Esophagus squamous epithelium (tissue), 5 donors: Measurements from ENCODE around the gene FAM193B. TPM values are rescaled to one million over a fixed set of nuclear protein-coding genes. Genes with fewer than 3 reads are reported as not detected.

Experiments
- DNase-seq: peaks from one replicate; lab custom pipeline; 2025; lab: John Stamatoyannopoulos, UW
- H3K27ac ChIP-seq, 4 donors: fragments of 200-600 bp; sonication (generic); one replicate each; pipeline ENCODE4 v1.5.1; 2016 to 2019; ENCODE audit warnings: mild to moderate bottlenecking in 1 of 4
- H3K27me3 ChIP-seq, 4 donors: fragments of 200-600 bp; sonication (generic); 1 replicate in 3 of 4; 2 replicates in 1 of 4; pipeline versions ENCODE4 v1.5.1 to v1.6.0; 2017 to 2021; ENCODE audit warnings: antibody characterized with exemption in 1 of 4
- H3K36me3 ChIP-seq, 3 donors: fragments of 200-600 bp; sonication (generic); one replicate each; pipeline ENCODE4 v1.5.1; 2016 to 2019
- H3K4me1 ChIP-seq, 3 donors: fragments of 200-600 bp; sonication (generic); one replicate each; pipeline ENCODE4 v1.5.1; 2017 to 2019
- H3K4me3 ChIP-seq, 4 donors: fragments of 200-600 bp; sonication (generic); 1 replicate in 3 of 4; 2 replicates in 1 of 4; pipeline ENCODE4 v1.5.1; 2016 to 2019; ENCODE audit warnings: mild to moderate bottlenecking in 2 of 4, moderate library complexity in 1 of 4
- H3K9me3 ChIP-seq, 3 donors: fragments of 200-600 bp; sonication (generic); one replicate each; pipeline ENCODE4 v1.5.1; 2016 to 2019
- POLR2A ChIP-seq, 4 donors: fragments of 450-650 bp; IDR thresholded peaks; one replicate each; pipeline ENCODE4 v1.6.1; 2017; ENCODE audit warnings: antibody characterized with exemption in 4 of 4, mild to moderate bottlenecking in 4 of 4, moderate library complexity in 3 of 4
- WGBS, 2 donors: methylation state at CpG; one replicate each; pipeline ENCODE4 v1.1.5; 2018; 5-methylcytosine and 5-hydroxymethylcytosine counted together
- intact Hi-C: fragments of 100-400 bp; cut with DNase I; formaldehyde crosslinking; loops from one replicate; pipeline ENCODE4 v1.15.0; 2022
- total RNA-seq, 4 donors: library from RNA; depleted of rRNA; stranded (reverse); fragments of >200 nt; gene quantifications; one replicate each; pipeline ENCODE4 v1.1.0, GENCODE V29; 2016
- TF ChIP-seq, protein P1 (sequence below), 6 experiments: fragments of 450-650 bp in 4 of 6; fragments of 200-600 bp in 2 of 6; sonication (generic) in 2 of 6; IDR thresholded peaks; one replicate each; pipeline ENCODE4 v1.5.1; 2016 to 2019; ENCODE audit warnings: antibody characterized with exemption in 6 of 6, mild to moderate bottlenecking in 4 of 6, moderate library complexity in 4 of 6
- donor health status: DM: yes; HTN: yes; CAD: no.

The FAM193B gene
- total RNA-seq, 4 donors from 2014 or later, result 28.5 to 52.1 (median 41.9) TPM

GRCh38 chr5:177484902-177485549 lies 69.3 kb downstream of the FAM193B start:
- DNase-seq, result no peak
- peaks cover 0 to 25% (median 2%) of the 10 kb centered on the region in 3 donors for H3K4me1 ChIP-seq
- peak overlapping the region in 1 of 4 donors; percentile 19 for H3K27ac ChIP-seq
- H3K4me3 ChIP-seq, result no peak overlapping the region
- intact Hi-C loops, result no loop called here
- H3K27me3 ChIP-seq, result no peaks in the 10 kb centered on the region
- H3K36me3 ChIP-seq, result peaks cover 15 to 76% (median 24%) of the 10 kb centered on the region in 3 donors
- WGBS, 2 donors, result 74 to 79% methylated on average over 7 to 12 of the region's 13 CpGs
- H3K9me3 ChIP-seq, result no peaks in the 10 kb centered on the region
- TF ChIP-seq, protein P1, sequence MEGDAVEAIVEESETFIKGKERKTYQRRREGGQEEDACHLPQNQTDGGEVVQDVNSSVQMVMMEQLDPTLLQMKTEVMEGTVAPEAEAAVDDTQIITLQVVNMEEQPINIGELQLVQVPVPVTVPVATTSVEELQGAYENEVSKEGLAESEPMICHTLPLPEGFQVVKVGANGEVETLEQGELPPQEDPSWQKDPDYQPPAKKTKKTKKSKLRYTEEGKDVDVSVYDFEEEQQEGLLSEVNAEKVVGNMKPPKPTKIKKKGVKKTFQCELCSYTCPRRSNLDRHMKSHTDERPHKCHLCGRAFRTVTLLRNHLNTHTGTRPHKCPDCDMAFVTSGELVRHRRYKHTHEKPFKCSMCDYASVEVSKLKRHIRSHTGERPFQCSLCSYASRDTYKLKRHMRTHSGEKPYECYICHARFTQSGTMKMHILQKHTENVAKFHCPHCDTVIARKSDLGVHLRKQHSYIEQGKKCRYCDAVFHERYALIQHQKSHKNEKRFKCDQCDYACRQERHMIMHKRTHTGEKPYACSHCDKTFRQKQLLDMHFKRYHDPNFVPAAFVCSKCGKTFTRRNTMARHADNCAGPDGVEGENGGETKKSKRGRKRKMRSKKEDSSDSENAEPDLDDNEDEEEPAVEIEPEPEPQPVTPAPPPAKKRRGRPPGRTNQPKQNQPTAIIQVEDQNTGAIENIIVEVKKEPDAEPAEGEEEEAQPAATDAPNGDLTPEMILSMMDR (IDR thresholded peaks at IDR 0.05), result no peak
- no peak for TF ChIP-seq POLR2A (IDR thresholded peaks at IDR 0.05)

- Histone ChIP-seq H3K36me3 (peaks cover 15 to 68% (median 21%) of the 10 kb centered on the region in 3 donors), H3K4me1 (peaks cover 4 to 33% (median 10%) of the 10 kb centered on the region in 3 donors), H3K9me3 (no peaks in the 10 kb centered on the region), H3K4me3 (no peak overlapping the region), H3K27me3 (no peaks in the 10 kb centered on the region), H3K27ac (peak overlapping the region in 2 of 4 donors; percentile 4 to 19)
- TF ChIP-seq, protein P1 (IDR thresholded peaks at IDR 0.05), result no peak
- TF ChIP-seq POLR2A (IDR thresholded peaks at IDR 0.05), result no peak
- WGBS, 2 donors, result 66 to 72% methylated on average over 14 to 15 of the region's 22 CpGs
- no peak for DNase-seq
- intact Hi-C loops, result no loop called here
These were observed 70.1 kb downstream of the FAM193B start for GRCh38 chr5:177483994-177484901.

DNA sequence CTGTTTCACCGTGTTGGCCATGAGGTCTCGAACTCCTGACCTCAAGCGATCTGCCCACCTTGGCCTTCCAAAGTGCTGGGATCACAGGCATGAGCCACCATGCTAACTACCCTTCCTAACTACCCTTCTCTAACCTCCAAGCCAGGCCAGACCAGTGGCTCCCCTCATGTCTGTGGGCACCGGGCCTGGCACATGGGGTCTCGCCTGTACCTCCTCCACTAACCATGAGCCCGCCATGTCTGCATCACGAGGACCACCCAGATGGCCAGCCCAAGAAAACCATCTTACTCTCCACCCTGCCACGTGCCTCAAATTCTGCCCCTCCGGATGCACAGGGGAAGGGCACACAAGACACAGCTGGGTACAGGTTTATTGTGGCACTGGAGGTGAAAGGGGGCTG lies 71.3 kb downstream of the FAM193B start:
- no peak overlapping the region for H3K4me3 ChIP-seq
- H3K27ac ChIP-seq, result peak overlapping the region in 1 of 4 donors; percentile 19
- TF ChIP-seq POLR2A (IDR thresholded peaks at IDR 0.05), result no peak
- TF ChIP-seq, protein P1 (IDR thresholded peaks at IDR 0.05), result no peak
- no peaks in the 10 kb centered on the region for H3K27me3 ChIP-seq
- WGBS, 2 donors, result 90 to 100% methylated on average over 3 of the region's 9 CpGs
- no peaks in the 10 kb centered on the region for H3K9me3 ChIP-seq
- DNase-seq, result no peak
- H3K36me3 ChIP-seq, result peaks cover 10 to 56% (median 12%) of the 10 kb centered on the region in 3 donors
- peaks cover 11 to 45% (median 19%) of the 10 kb centered on the region in 3 donors for H3K4me1 ChIP-seq
- intact Hi-C loops, result no loop called here

GRCh38 chr5:177482359-177482795 lies 72.0 kb downstream of the FAM193B start:
- no peaks in the 10 kb centered on the region for H3K27me3 ChIP-seq
- WGBS, 2 donors, result 77 to 87% methylated on average over 10 of the region's 10 CpGs

More at GRCh38 chr5:177482359-177482795, 72.0 kb downstream of the FAM193B start:
- intact Hi-C loops, result no loop called here
- Histone ChIP-seq H3K4me3 (no peak overlapping the region), H3K9me3 (no peaks in the 10 kb centered on the region), H3K27ac (peak overlapping the region in 1 of 4 donors; percentile 21), H3K36me3 (peaks cover 4 to 49% (median 5%) of the 10 kb centered on the region in 3 donors), H3K4me1 (peaks cover 11 to 52% (median 22%) of the 10 kb centered on the region in 3 donors)
- TF ChIP-seq POLR2A (IDR thresholded peaks at IDR 0.05), result no peak
- TF ChIP-seq, protein P1 (IDR thresholded peaks at IDR 0.05), result no peak
- DNase-seq, result no peak
